Effector CD8-positive, alpha-beta T cell (primary cell): Measurements from ENCODE around the gene ANKRD27.

Source experiments
- DNase-seq: peaks from one replicate; lab custom pipeline; 2025; lab: John Stamatoyannopoulos, UW

The ANKRD27 gene

GRCh38 chr19:32555786-32556185 is 119.2 kb downstream of the ANKRD27 start:
- DNase-seq = no peak

DNA sequence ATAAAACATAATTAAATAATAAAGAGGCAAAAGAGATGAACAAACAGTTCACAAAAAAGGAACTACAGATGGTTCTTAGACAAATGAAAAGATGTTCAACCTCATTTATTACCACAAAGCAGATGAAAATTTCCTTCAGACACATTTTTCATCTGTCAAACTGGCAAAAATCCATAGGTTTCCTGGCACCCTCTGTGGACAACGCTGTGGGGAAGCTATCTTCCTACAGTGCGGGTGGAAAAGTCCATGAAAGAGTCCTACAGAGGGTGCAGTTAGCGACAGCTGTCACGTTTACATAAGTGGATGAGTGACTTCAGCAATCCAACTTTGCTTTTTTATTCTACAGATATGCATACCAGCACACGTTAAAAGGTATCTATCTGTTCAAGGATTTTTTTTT is 124.3 kb downstream of the ANKRD27 start:
- no peak for DNase-seq
